ENCODE measurements around the gene TDP2. TPM values are rescaled to one million over a fixed set of nuclear protein-coding genes. Genes with fewer than 3 reads are reported as not detected.
A peak's percentile ranks its signal among the peaks of the same experiment; 100 is the strongest.
"Not testable (repeated sequence)": the region's sequence is repeated elsewhere in the genome, so short reads cannot be mapped to it uniquely, and the experiment has no call there.

The TDP2 gene
- total RNA-seq, 6 experiments from 2014 or later = 20.4 to 33.2 (median 24.0) TPM

GRCh38 chr6:24668066-24668996 lies 1.6 kb upstream of the TDP2 start:
- peak; percentile 62 to 82 (median 71) for ATAC-seq
- intact Hi-C loops (cut with DNase I); H3K36me3 ChIP-seq; H3K27me3 ChIP-seq; H3K9me3 ChIP-seq: not testable (repeated sequence)
- 46% methylated on average over 11 of the region's 18 CpGs for WGBS (ENCODE audit: insufficient coverage, low coverage, low lambda C conversion rate, missing lambda C conversion rate)
- Histone ChIP-seq H3K4me3 (peak overlapping the region; percentile 83 to 88 (median 86)), H3K4me1 (peaks cover 0 to 47% (median 21%) of the 10 kb centered on the region in 4 donors), H3K27ac (peak overlapping the region; percentile 94 to 95 (median 95))
- peak; percentile 55 to 83 (median 75) for DNase-seq
- peak; percentile 77 for TF ChIP-seq POLR2A (IDR thresholded peaks at IDR 0.05)

DNA sequence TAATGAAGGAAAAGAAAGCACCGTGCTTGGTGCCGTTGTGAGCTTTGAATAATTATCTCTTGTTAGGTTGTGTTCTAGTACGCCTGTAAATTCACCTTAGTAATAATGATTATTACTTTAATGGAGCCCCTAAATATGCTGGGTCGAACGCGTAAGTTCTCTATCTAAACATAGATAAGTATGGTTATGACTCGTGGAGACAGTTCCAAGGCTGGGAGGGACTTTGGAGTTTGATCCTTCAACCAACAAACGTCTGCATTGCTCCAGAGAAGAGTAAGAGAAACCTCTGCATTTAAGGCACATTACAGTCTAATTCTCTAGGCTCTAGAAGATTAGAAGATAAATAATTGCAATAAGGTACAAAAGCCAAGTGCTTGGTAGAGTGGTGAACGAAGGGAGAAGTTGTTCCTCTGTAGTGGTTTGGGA lies 692 bp upstream of the TDP2 start:
- H3K4me3 ChIP-seq = peak overlapping the region; percentile 83 to 88 (median 86)
- H3K9me3 ChIP-seq = no peaks in the 10 kb centered on the region
- no peaks in the 10 kb centered on the region for H3K36me3 ChIP-seq
- intact Hi-C loops (cut with DNase I) = no loop called here
- H3K27ac ChIP-seq = peak overlapping the region; percentile 94 to 95 (median 95)
- 0% methylated on average over 9 of the region's 9 CpGs for WGBS (ENCODE audit: insufficient coverage, low coverage, low lambda C conversion rate, missing lambda C conversion rate)
- TF ChIP-seq POLR2A (IDR thresholded peaks at IDR 0.05) = no peak
- TF ChIP-seq, protein P1, sequence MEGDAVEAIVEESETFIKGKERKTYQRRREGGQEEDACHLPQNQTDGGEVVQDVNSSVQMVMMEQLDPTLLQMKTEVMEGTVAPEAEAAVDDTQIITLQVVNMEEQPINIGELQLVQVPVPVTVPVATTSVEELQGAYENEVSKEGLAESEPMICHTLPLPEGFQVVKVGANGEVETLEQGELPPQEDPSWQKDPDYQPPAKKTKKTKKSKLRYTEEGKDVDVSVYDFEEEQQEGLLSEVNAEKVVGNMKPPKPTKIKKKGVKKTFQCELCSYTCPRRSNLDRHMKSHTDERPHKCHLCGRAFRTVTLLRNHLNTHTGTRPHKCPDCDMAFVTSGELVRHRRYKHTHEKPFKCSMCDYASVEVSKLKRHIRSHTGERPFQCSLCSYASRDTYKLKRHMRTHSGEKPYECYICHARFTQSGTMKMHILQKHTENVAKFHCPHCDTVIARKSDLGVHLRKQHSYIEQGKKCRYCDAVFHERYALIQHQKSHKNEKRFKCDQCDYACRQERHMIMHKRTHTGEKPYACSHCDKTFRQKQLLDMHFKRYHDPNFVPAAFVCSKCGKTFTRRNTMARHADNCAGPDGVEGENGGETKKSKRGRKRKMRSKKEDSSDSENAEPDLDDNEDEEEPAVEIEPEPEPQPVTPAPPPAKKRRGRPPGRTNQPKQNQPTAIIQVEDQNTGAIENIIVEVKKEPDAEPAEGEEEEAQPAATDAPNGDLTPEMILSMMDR (IDR thresholded peaks at IDR 0.05) = no peak
- ATAC-seq (peak; percentile 25 to 49 (median 40)), DNase-seq (peak in 1 of 3 donors; percentile 65)
- no peaks in the 10 kb centered on the region for H3K27me3 ChIP-seq
- peaks cover 0 to 45% (median 20%) of the 10 kb centered on the region in 4 donors for H3K4me1 ChIP-seq

DNA sequence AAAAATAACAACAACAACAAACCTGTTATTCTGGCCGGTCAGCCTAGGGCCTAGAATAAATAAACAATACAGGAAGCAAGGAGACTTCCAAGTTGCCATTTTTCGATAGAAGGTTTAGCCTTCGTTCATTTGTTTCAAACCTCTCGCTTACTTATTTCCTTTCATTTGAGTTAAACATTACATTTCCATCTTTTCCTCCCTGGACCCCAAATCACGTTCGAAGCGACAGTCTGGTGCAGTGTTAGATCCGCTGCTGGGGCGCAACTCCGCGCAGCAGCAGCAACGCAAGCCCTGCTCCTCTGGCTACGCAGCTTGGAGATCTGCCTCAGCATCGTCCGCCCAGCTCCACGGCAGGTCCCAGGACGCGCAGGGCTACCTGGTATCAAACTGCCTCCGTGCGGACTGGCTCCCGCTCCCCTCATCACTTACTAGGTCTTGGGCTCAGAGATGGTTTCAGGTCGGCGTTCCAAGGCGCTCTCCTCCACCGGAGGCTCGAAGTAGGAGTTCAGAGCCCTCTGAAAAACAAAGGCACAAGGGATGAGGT lies 530 bp downstream of the TDP2 start:
- H3K4me3 ChIP-seq = peak overlapping the region; percentile 83 to 88 (median 86)
- H3K27me3 ChIP-seq = no peaks in the 10 kb centered on the region
- TF ChIP-seq POLR2A (IDR thresholded peaks at IDR 0.05) = no peak
- TF ChIP-seq, protein P1 (IDR thresholded peaks at IDR 0.05) = no peak
- DNase-seq (peak; percentile 53 to 75 (median 70)), ATAC-seq (peak; percentile 26 to 52 (median 36))
- H3K9me3 ChIP-seq = no peaks in the 10 kb centered on the region
- H3K27ac ChIP-seq = peak overlapping the region; percentile 94 to 95 (median 95)
- intact Hi-C loops (cut with DNase I) = no loop called here
- H3K36me3 ChIP-seq = no peaks in the 10 kb centered on the region
- WGBS (ENCODE audit: insufficient coverage, low coverage, low lambda C conversion rate, missing lambda C conversion rate) = 0% methylated on average over 15 of the region's 26 CpGs
- H3K4me1 ChIP-seq = peaks cover 0 to 41% (median 17%) of the 10 kb centered on the region in 4 donors

- intact Hi-C loops (cut with DNase I) = no loop called here
- 38% methylated on average over 7 of the region's 7 CpGs for WGBS (ENCODE audit: insufficient coverage, low coverage, low lambda C conversion rate, missing lambda C conversion rate)
- H3K27me3 ChIP-seq = no peaks in the 10 kb centered on the region
- H3K4me1 ChIP-seq = peaks cover 0 to 31% (median 14%) of the 10 kb centered on the region in 4 donors
- DNase-seq = no peak
- no peak for ATAC-seq
- H3K36me3 ChIP-seq = no peaks in the 10 kb centered on the region
- H3K9me3 ChIP-seq = no peaks in the 10 kb centered on the region
- TF ChIP-seq, protein P1 (IDR thresholded peaks at IDR 0.05) = no peak
- no peak for TF ChIP-seq POLR2A (IDR thresholded peaks at IDR 0.05)
- peak overlapping the region in 1 of 3 donors; percentile 29 for H3K27ac ChIP-seq
- H3K4me3 ChIP-seq = no peak overlapping the region
These were observed 2.4 kb downstream of the TDP2 start for GRCh38 chr6:24664046-24664987.

Data from right lobe of liver (tissue), 6 donors.